ENCODE results near the gene ZNF276.

Gene ZNF276

GRCh38 chr16:89748921-89749320, 27.6 kb downstream of the ZNF276 start:
- H3K27me3 ChIP-seq = no peaks in the 10 kb centered on the region
- peaks cover 9 to 10% of the 10 kb centered on the region in 2 experiments for H3K4me1 ChIP-seq (ENCODE audit: control insufficient read depth in 1 of 2, insufficient read depth in 1 of 2, low read depth in 1 of 2, low read length in 1 of 2)
- H3K27ac ChIP-seq = peak overlapping the region; percentile 5
- H3K9me3 ChIP-seq = no peaks in the 10 kb centered on the region
- H3K4me3 ChIP-seq (ENCODE audit: low read depth in 1 of 2, low read length in 1 of 2) = no peak overlapping the region
- peaks cover 50% of the 10 kb centered on the region for H3K36me3 ChIP-seq
- TF ChIP-seq CTCF (IDR thresholded peaks at IDR 0.05) = no peak

GRCh38 chr16:89749637-89750036, 28.3 kb downstream of the ZNF276 start:
- no peak for TF ChIP-seq CTCF (IDR thresholded peaks at IDR 0.05)
- Histone ChIP-seq H3K9me3 (no peaks in the 10 kb centered on the region), H3K27ac (peak overlapping the region; percentile 47), H3K4me1 (ENCODE audit: control insufficient read depth in 1 of 2, insufficient read depth in 1 of 2, low read depth in 1 of 2, low read length in 1 of 2) (peaks cover 9 to 10% of the 10 kb centered on the region in 2 experiments), H3K36me3 (peaks cover 43% of the 10 kb centered on the region), H3K4me3 (ENCODE audit: low read depth in 1 of 2, low read length in 1 of 2) (no peak overlapping the region), H3K27me3 (no peaks in the 10 kb centered on the region)

GRCh38 chr16:89759746-89760340, 38.5 kb downstream of the ZNF276 start:
- H3K36me3 ChIP-seq = peaks cover 30% of the 10 kb centered on the region
- no peak overlapping the region for H3K4me3 ChIP-seq (ENCODE audit: low read depth in 1 of 2, low read length in 1 of 2)
- no peak for TF ChIP-seq CTCF (IDR thresholded peaks at IDR 0.05)
- H3K4me1 ChIP-seq (ENCODE audit: control insufficient read depth in 1 of 2, insufficient read depth in 1 of 2, low read depth in 1 of 2, low read length in 1 of 2) = peaks cover 17 to 29% of the 10 kb centered on the region in 2 experiments
- no peak overlapping the region for H3K27ac ChIP-seq
- H3K9me3 ChIP-seq = no peaks in the 10 kb centered on the region
- H3K27me3 ChIP-seq = no peaks in the 10 kb centered on the region

- Histone ChIP-seq H3K4me1 (ENCODE audit: control insufficient read depth in 1 of 2, insufficient read depth in 1 of 2, low read depth in 1 of 2, low read length in 1 of 2) (peaks cover 26 to 38% of the 10 kb centered on the region in 2 experiments), H3K36me3 (peaks cover 30% of the 10 kb centered on the region), H3K27me3 (no peaks in the 10 kb centered on the region), H3K4me3 (ENCODE audit: low read depth in 1 of 2, low read length in 1 of 2) (peak overlapping the region in 1 of 2 experiments; percentile 47), H3K9me3 (no peaks in the 10 kb centered on the region), H3K27ac (peak overlapping the region; percentile 59)
- no peak for TF ChIP-seq CTCF (IDR thresholded peaks at IDR 0.05)
Observed at GRCh38 chr16:89761304-89761922, 40.1 kb downstream of the ZNF276 start.

- peaks cover 12% of the 10 kb centered on the region for H3K36me3 ChIP-seq
- peaks cover 26 to 38% of the 10 kb centered on the region in 2 experiments for H3K4me1 ChIP-seq (ENCODE audit: control insufficient read depth in 1 of 2, insufficient read depth in 1 of 2, low read depth in 1 of 2, low read length in 1 of 2)
- no peaks in the 10 kb centered on the region for H3K9me3 ChIP-seq
- H3K27me3 ChIP-seq = no peaks in the 10 kb centered on the region
- no peak for TF ChIP-seq CTCF (IDR thresholded peaks at IDR 0.05)
- peak overlapping the region; percentile 64 to 79 for H3K4me3 ChIP-seq (ENCODE audit: low read depth in 1 of 2, low read length in 1 of 2)
- peak overlapping the region; percentile 96 for H3K27ac ChIP-seq
Observed at GRCh38 chr16:89764711-89765201, 43.4 kb downstream of the ZNF276 start.
